ENCODE data around the gene FTO. TPM values are rescaled to one million over a fixed set of nuclear protein-coding genes. Genes with fewer than 3 reads are reported as not detected.

FTO gene
- total RNA-seq, 1 donor from 2014 or later: 110 TPM

- Mint-ChIP-seq H3K36me3 (peaks cover 9% of the 10 kb centered on the region), H3K4me3 (no peak overlapping the region), H3K9me3 (peaks cover 8% of the 10 kb centered on the region), H3K27ac (no peak overlapping the region), H3K4me1 (no peaks in the 10 kb centered on the region), H3K27me3 (ENCODE audit: insufficient read depth, low read depth) (no peaks in the 10 kb centered on the region)
- DNase-seq (ENCODE audit: low spot score): no peak
- Histone ChIP-seq H3K4me3 (no peak overlapping the region), H4K20me1 (ENCODE audit: low read depth) (no peaks in the 10 kb centered on the region), H3F3A (ENCODE audit: low read depth) (no peaks in the 10 kb centered on the region), H3K9me3 (ENCODE audit: low read depth) (no peaks in the 10 kb centered on the region), H3K4me2 (no peak overlapping the region), H2AFZ (replicated peaks) (no peak overlapping the region), H3K4me1 (no peaks in the 10 kb centered on the region), H3K27ac (no peak overlapping the region), H3K27me3 (no peaks in the 10 kb centered on the region), H3K36me3 (no peaks in the 10 kb centered on the region), H3K9ac (no peak overlapping the region), H3K79me2 (ENCODE audit: low read depth) (no peaks in the 10 kb centered on the region)
- no peak for TF ChIP-seq CTCF (IDR thresholded peaks at IDR 0.05)
Observed at GRCh38 chr16:54007504-54007903, 303.5 kb downstream of the FTO start.

DNA sequence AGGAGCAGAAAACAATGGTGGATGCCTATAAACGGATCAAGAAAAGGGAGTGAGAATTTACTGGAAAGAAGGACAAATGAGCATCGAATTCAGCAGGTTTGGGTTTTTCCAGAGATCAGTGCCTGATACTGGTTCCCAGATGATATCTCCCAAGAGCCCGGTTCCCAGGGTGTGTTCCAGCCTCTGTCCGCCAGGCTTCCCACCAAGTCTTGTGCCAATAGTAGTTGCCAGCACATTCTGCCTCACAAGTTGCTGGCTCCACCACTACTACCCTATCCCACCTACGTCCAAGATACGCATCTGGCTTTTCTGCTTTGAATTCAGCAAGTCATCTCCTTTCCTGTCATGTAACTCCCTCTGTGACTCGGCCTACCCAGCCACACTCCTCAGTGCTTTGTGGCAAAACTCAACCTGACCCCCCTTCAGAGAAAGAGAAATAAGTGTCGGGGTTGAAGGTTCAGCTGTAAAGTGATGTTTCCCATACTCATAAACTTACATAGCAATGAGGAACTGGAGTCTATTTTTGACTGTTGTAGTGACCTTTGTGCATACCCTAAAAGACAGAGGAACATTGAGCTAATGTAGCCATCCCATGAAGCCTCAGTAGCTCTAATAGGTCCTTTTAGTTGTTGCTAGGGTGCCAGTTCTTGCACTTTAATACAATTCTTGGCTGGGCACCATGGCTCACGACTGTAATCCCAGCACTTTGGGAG, 305.7 kb downstream of the FTO start:
- H3K4me2 ChIP-seq: no peak overlapping the region
- H3K9ac ChIP-seq: no peak overlapping the region
- no peaks in the 10 kb centered on the region for H3K36me3 ChIP-seq
- H3K4me1 ChIP-seq: no peaks in the 10 kb centered on the region
- no peaks in the 10 kb centered on the region for H3K27me3 ChIP-seq
- H3K79me2 ChIP-seq (ENCODE audit: low read depth): no peaks in the 10 kb centered on the region
- H2AFZ ChIP-seq (replicated peaks): no peak overlapping the region
- no peaks in the 10 kb centered on the region for H4K20me1 ChIP-seq (ENCODE audit: low read depth)
- no peaks in the 10 kb centered on the region for H3F3A ChIP-seq (ENCODE audit: low read depth)
- peaks cover 16% of the 10 kb centered on the region for H3K9me3 Mint-ChIP-seq
- no peaks in the 10 kb centered on the region for H3K9me3 ChIP-seq (ENCODE audit: low read depth)
- TF ChIP-seq CTCF (IDR thresholded peaks at IDR 0.05): no peak
- TF ChIP-seq EZH2phosphoT487 (IDR thresholded peaks at IDR 0.05): no peak
- TF ChIP-seq EZH2 (IDR thresholded peaks at IDR 0.05): no peak
- H3K27ac ChIP-seq: no peak overlapping the region
- no peak overlapping the region for H3K27ac Mint-ChIP-seq
- H3K4me1 Mint-ChIP-seq: no peaks in the 10 kb centered on the region
- no peak overlapping the region for H3K4me3 ChIP-seq
- H3K27me3 Mint-ChIP-seq (ENCODE audit: insufficient read depth, low read depth): no peaks in the 10 kb centered on the region
- no peak overlapping the region for H3K4me3 Mint-ChIP-seq
- DNase-seq (ENCODE audit: low spot score): no peak
- peaks cover 13% of the 10 kb centered on the region for H3K36me3 Mint-ChIP-seq

- H3K9me3 Mint-ChIP-seq: peaks cover 16% of the 10 kb centered on the region
Observed at GRCh38 chr16:54015147-54015546, 311.2 kb downstream of the FTO start.

More at GRCh38 chr16:54015147-54015546, 311.2 kb downstream of the FTO start:
- H3K79me2 ChIP-seq (ENCODE audit: low read depth): no peaks in the 10 kb centered on the region
- H3K9ac ChIP-seq: no peak overlapping the region
- H3K27ac ChIP-seq: no peak overlapping the region
- no peak for DNase-seq (ENCODE audit: low spot score)
- Mint-ChIP-seq H3K4me3 (no peak overlapping the region), H3K27me3 (ENCODE audit: insufficient read depth, low read depth) (no peaks in the 10 kb centered on the region), H3K27ac (no peak overlapping the region), H3K36me3 (peaks cover 11% of the 10 kb centered on the region), H3K4me1 (no peaks in the 10 kb centered on the region)
- H4K20me1 ChIP-seq (ENCODE audit: low read depth): no peaks in the 10 kb centered on the region
- H3K9me3 ChIP-seq (ENCODE audit: low read depth): no peaks in the 10 kb centered on the region
- TF ChIP-seq EZH2phosphoT487 (IDR thresholded peaks at IDR 0.05): no peak
- no peak for TF ChIP-seq CTCF (IDR thresholded peaks at IDR 0.05)
- no peak for TF ChIP-seq EZH2 (IDR thresholded peaks at IDR 0.05)
- no peaks in the 10 kb centered on the region for H3K27me3 ChIP-seq
- H3K4me2 ChIP-seq: no peak overlapping the region
- no peak overlapping the region for H2AFZ ChIP-seq (replicated peaks)
- peaks cover 12% of the 10 kb centered on the region for H3K4me1 ChIP-seq
- H3F3A ChIP-seq (ENCODE audit: low read depth): no peaks in the 10 kb centered on the region
- H3K36me3 ChIP-seq: no peaks in the 10 kb centered on the region
- H3K4me3 ChIP-seq: no peak overlapping the region
